ENCODE data around the gene GFRA1.

GFRA1 gene

DNA sequence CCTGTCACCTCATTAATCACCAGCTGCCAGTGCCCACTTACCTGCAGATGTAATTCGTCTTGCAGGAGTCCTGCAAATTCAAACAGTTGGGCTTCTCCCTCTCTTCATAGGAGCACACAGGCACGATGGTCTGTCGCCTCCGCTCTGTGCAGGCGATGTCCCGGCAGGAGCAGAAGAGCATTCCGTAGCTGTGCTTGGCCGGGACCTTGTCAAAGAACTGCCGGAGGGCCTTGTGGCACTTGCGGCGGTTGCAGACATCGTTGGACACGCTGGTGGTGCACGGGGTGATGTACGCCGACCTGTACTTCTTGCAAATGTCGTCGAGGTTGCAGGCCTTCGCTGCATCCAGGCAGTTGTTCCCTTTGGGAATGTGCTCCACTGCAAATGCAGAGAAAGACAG is 147.8 kb downstream of the GFRA1 start:
- H3K4me1 ChIP-seq (ENCODE audit: insufficient read depth, low read length) = no peaks in the 10 kb centered on the region
- H3K4me2 ChIP-seq (ENCODE audit: insufficient read depth, low read length) = no peak overlapping the region
- ATAC-seq (ENCODE audit: insufficient read depth, low read depth) (no peak), DNase-seq (no peak)
- H3K9ac ChIP-seq (ENCODE audit: low read depth, low read length) = no peak overlapping the region
- no peak overlapping the region for H2AFZ ChIP-seq (ENCODE audit: low read depth, low read length)
- no peak overlapping the region for H3K27ac ChIP-seq (ENCODE audit: low read length)
- H3K9me3 ChIP-seq (ENCODE audit: insufficient read depth, low read length, severe bottlenecking) = no peaks in the 10 kb centered on the region
- TF ChIP-seq EZH2 (IDR thresholded peaks at IDR 0.05; ENCODE audit: borderline replicate concordance, low read depth, low read length, severe bottlenecking) = no peak
- TF ChIP-seq, protein P1, sequence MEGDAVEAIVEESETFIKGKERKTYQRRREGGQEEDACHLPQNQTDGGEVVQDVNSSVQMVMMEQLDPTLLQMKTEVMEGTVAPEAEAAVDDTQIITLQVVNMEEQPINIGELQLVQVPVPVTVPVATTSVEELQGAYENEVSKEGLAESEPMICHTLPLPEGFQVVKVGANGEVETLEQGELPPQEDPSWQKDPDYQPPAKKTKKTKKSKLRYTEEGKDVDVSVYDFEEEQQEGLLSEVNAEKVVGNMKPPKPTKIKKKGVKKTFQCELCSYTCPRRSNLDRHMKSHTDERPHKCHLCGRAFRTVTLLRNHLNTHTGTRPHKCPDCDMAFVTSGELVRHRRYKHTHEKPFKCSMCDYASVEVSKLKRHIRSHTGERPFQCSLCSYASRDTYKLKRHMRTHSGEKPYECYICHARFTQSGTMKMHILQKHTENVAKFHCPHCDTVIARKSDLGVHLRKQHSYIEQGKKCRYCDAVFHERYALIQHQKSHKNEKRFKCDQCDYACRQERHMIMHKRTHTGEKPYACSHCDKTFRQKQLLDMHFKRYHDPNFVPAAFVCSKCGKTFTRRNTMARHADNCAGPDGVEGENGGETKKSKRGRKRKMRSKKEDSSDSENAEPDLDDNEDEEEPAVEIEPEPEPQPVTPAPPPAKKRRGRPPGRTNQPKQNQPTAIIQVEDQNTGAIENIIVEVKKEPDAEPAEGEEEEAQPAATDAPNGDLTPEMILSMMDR (IDR thresholded peaks at IDR 0.05; ENCODE audit: borderline replicate concordance, extremely low read depth, low read length, poor library complexity, severe bottlenecking) = no peak
- H3K27me3 ChIP-seq (ENCODE audit: insufficient read depth, low read length, poor library complexity) = no peaks in the 10 kb centered on the region
- no peaks in the 10 kb centered on the region for H3K36me3 ChIP-seq (ENCODE audit: insufficient read depth, low read length)
- no peaks in the 10 kb centered on the region for H4K20me1 ChIP-seq (ENCODE audit: insufficient read depth, low read length)
- no peak overlapping the region for H3K4me3 ChIP-seq (ENCODE audit: low read depth in 1 of 2, low read length in 2 of 2)
- H3K79me2 ChIP-seq (ENCODE audit: insufficient read depth, low read length) = no peaks in the 10 kb centered on the region

DNA sequence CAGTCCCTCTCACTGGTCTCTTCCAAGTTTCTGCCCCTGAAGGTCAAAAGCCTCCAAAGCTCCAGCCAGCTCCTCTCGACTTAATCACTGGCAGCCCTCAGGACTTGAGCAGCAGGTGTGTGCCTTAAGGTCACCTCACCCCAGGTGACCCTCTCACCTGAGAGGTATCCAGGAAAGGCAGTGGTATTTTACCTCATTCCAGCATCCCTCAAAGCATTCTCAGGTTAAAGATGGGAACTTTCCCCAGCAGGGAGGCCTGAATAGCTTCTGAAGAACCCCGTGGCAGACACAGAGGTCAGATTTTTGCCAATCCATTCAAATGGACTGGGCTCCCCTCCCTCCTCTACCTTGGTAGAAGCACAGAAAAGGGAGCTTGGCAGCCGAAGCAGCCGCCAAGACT is 148.2 kb downstream of the GFRA1 start:
- no peak for DNase-seq
- H3K9ac ChIP-seq (ENCODE audit: low read depth, low read length) = no peak overlapping the region
- TF ChIP-seq, protein P1 (IDR thresholded peaks at IDR 0.05; ENCODE audit: borderline replicate concordance, extremely low read depth, low read length, poor library complexity, severe bottlenecking) = no peak
- no peak for TF ChIP-seq EZH2 (IDR thresholded peaks at IDR 0.05; ENCODE audit: borderline replicate concordance, low read depth, low read length, severe bottlenecking)

DNA sequence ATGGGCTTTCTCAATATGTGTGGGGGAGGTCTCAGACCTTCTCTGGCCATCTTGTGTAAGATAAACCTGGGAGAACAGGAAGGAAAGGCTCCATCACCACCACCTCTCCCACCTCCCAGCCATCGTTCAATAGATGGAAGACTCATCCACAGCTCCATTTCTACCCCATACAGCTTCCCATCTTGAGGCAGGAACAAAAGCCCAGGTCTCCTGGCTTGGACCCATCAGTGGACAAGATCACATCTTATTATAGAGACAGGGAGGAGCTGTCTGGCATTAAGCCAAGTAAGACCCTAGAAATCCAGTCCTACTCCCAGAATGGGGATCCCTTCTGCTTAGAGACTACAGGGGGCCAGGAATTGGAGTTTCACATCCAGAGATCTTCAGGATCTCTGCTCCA is 150.3 kb downstream of the GFRA1 start:
- H4K20me1 ChIP-seq (ENCODE audit: insufficient read depth, low read length) = no peaks in the 10 kb centered on the region
- H2AFZ ChIP-seq (ENCODE audit: low read depth, low read length) = no peak overlapping the region
- H3K4me1 ChIP-seq (ENCODE audit: insufficient read depth, low read length) = no peaks in the 10 kb centered on the region
- H3K27ac ChIP-seq (ENCODE audit: low read length) = no peak overlapping the region
- TF ChIP-seq, protein P1 (IDR thresholded peaks at IDR 0.05; ENCODE audit: borderline replicate concordance, extremely low read depth, low read length, poor library complexity, severe bottlenecking) = no peak
- no peak for TF ChIP-seq EZH2 (IDR thresholded peaks at IDR 0.05; ENCODE audit: borderline replicate concordance, low read depth, low read length, severe bottlenecking)
- ATAC-seq (ENCODE audit: insufficient read depth, low read depth) (no peak), DNase-seq (no peak)
- no peaks in the 10 kb centered on the region for H3K27me3 ChIP-seq (ENCODE audit: insufficient read depth, low read length, poor library complexity)
- H3K9ac ChIP-seq (ENCODE audit: low read depth, low read length) = no peak overlapping the region
- no peak overlapping the region for H3K4me2 ChIP-seq (ENCODE audit: insufficient read depth, low read length)
- H3K9me3 ChIP-seq (ENCODE audit: insufficient read depth, low read length, severe bottlenecking) = peaks cover 6% of the 10 kb centered on the region
- no peaks in the 10 kb centered on the region for H3K36me3 ChIP-seq (ENCODE audit: insufficient read depth, low read length)
- no peak overlapping the region for H3K4me3 ChIP-seq (ENCODE audit: low read depth in 1 of 2, low read length in 2 of 2)
- H3K79me2 ChIP-seq (ENCODE audit: insufficient read depth, low read length) = no peaks in the 10 kb centered on the region

More for the DNA sequence above, 148.2 kb downstream of the GFRA1 start:
- ATAC-seq (ENCODE audit: insufficient read depth, low read depth) = no peak
- H3K79me2 ChIP-seq (ENCODE audit: insufficient read depth, low read length) = no peaks in the 10 kb centered on the region
- no peaks in the 10 kb centered on the region for H4K20me1 ChIP-seq (ENCODE audit: insufficient read depth, low read length)
- H3K4me2 ChIP-seq (ENCODE audit: insufficient read depth, low read length) = no peak overlapping the region
- peaks cover 2% of the 10 kb centered on the region for H3K9me3 ChIP-seq (ENCODE audit: insufficient read depth, low read length, severe bottlenecking)
- no peaks in the 10 kb centered on the region for H3K36me3 ChIP-seq (ENCODE audit: insufficient read depth, low read length)
- no peak overlapping the region for H3K27ac ChIP-seq (ENCODE audit: low read length)
- no peaks in the 10 kb centered on the region for H3K27me3 ChIP-seq (ENCODE audit: insufficient read depth, low read length, poor library complexity)
- H2AFZ ChIP-seq (ENCODE audit: low read depth, low read length) = no peak overlapping the region
- H3K4me3 ChIP-seq (ENCODE audit: low read depth in 1 of 2, low read length in 2 of 2) = no peak overlapping the region
- H3K4me1 ChIP-seq (ENCODE audit: insufficient read depth, low read length) = no peaks in the 10 kb centered on the region
